HCT116 (cell line): Measurements from ENCODE around the gene NUTM2D.
"Not testable (repeated sequence)": the region's sequence is repeated elsewhere in the genome, so short reads cannot be mapped to it uniquely, and the experiment has no call there.

Experiments
- CTCF ChIP-seq, 3 experiments: fragments of 200-600 bp in 1 of 3; sonication (generic) in 1 of 3; IDR thresholded peaks in 2 of 3; conservative IDR thresholded peaks in 1 of 3; 2 replicates each; pipeline ENCODE4 v1.5.1; 2012 to 2017; ENCODE audit warnings: low read depth in 2 of 3, low read length in 2 of 3, antibody characterized with exemption in 1 of 3, borderline replicate concordance in 1 of 3, control low read depth in 1 of 3, mild to moderate bottlenecking in 1 of 3, mixed read lengths in 1 of 3, mixed run types in 1 of 3, moderate library complexity in 1 of 3; ENCODE audit not compliant: insufficient read depth in 1 of 3
- EZH2 ChIP-seq: fragments of 200-600 bp; sonication (generic); IDR thresholded peaks from 2 replicates; pipeline ENCODE4 v1.6.1; 2017; ENCODE audit warnings: antibody characterized with exemption, mixed run types
- FOSL1 ChIP-seq: IDR thresholded peaks from 2 replicates; pipeline ENCODE4 v1.6.1; 2012; ENCODE audit warnings: low read depth
- JUND ChIP-seq: IDR thresholded peaks from 2 replicates; pipeline ENCODE4 v1.6.1; 2012
- SIN3A ChIP-seq: IDR thresholded peaks from 2 replicates; pipeline ENCODE4 v1.6.1; 2012; ENCODE audit warnings: low read depth

DNA sequence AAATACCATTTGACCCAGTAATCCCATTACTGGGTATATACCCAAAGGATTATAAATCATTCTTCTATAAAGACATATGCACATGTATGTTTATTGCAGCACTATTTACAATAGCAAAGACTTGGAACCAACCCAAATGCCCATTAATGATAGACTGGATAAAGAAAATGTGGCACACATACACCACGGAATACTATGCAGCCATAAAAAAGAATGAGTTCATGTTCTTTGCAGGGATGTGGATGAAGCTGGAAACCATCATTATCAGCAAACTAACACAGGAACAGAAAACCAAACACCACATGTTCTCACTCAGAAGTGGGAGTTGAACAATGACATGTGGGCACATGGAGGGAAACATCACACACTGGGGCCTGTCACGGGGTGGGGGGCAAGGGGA, 7.4 kb upstream of the NUTM2D start:
- TF ChIP-seq SIN3A; EZH2; CTCF (IDR thresholded peaks at IDR 0.05 in 2 of 3, conservative IDR thresholded peaks at IDR 0.05 in 1 of 3; ENCODE audit: borderline replicate concordance in 1 of 3, insufficient read depth in 1 of 3, low read depth in 2 of 3, low read length in 2 of 3); FOSL1; JUND: not testable (repeated sequence)
